ENCODE results near the gene ADGRV1.
"Not testable (repeated sequence)": the region's sequence is repeated elsewhere in the genome, so short reads cannot be mapped to it uniquely, and the experiment has no call there.

The ADGRV1 gene

GRCh38 chr5:90813392-90813791 is 254.8 kb downstream of the ADGRV1 start:
- no peak for DNase-seq (ENCODE audit: low read depth)

- not testable (repeated sequence) for DNase-seq (ENCODE audit: low read depth)
Measured at GRCh38 chr5:90822062-90822461, 263.5 kb downstream of the ADGRV1 start.

- DNase-seq (ENCODE audit: low read depth) = no peak
Measured at GRCh38 chr5:90824436-90824835, 265.8 kb downstream of the ADGRV1 start.

- no peak for DNase-seq (ENCODE audit: low read depth)
Measured at GRCh38 chr5:90830058-90830457, 271.5 kb downstream of the ADGRV1 start.

- DNase-seq (ENCODE audit: low read depth) = no peak
Measured at GRCh38 chr5:90833753-90834152, 275.2 kb downstream of the ADGRV1 start.

GRCh38 chr5:90834711-90835110 is 276.1 kb downstream of the ADGRV1 start:
- no peak for DNase-seq (ENCODE audit: low read depth)

- no peak for DNase-seq (ENCODE audit: low read depth)
Measured at GRCh38 chr5:90843443-90843842, 284.8 kb downstream of the ADGRV1 start.

- DNase-seq (ENCODE audit: low read depth) = no peak
Measured at GRCh38 chr5:90844931-90845330, 286.3 kb downstream of the ADGRV1 start.

GRCh38 chr5:90845723-90846554 is 287.3 kb downstream of the ADGRV1 start:
- no peak for DNase-seq (ENCODE audit: low read depth)

- not testable (repeated sequence) for DNase-seq (ENCODE audit: low read depth)
Measured at GRCh38 chr5:90847606-90848005, 289.0 kb downstream of the ADGRV1 start.

- DNase-seq (ENCODE audit: low read depth) = no peak
Measured at GRCh38 chr5:90849939-90850338, 291.3 kb downstream of the ADGRV1 start.

- no peak for DNase-seq (ENCODE audit: low read depth)
Measured at GRCh38 chr5:90852531-90852930, 293.9 kb downstream of the ADGRV1 start.

GRCh38 chr5:90853750-90854149 is 295.2 kb downstream of the ADGRV1 start:
- DNase-seq (ENCODE audit: low read depth) = no peak

GRCh38 chr5:90854169-90854568 is 295.6 kb downstream of the ADGRV1 start:
- DNase-seq (ENCODE audit: low read depth) = no peak

- no peak for DNase-seq (ENCODE audit: low read depth)
Measured at GRCh38 chr5:90855296-90856010, 296.9 kb downstream of the ADGRV1 start.

GRCh38 chr5:90861843-90862586 is 303.4 kb downstream of the ADGRV1 start:
- DNase-seq (ENCODE audit: low read depth) = no peak

- no peak for DNase-seq (ENCODE audit: low read depth)
Measured at GRCh38 chr5:90865180-90865579, 306.6 kb downstream of the ADGRV1 start.

GRCh38 chr5:90866333-90866732 is 307.7 kb downstream of the ADGRV1 start:
- DNase-seq (ENCODE audit: low read depth) = peak; percentile 22

GRCh38 chr5:90866915-90867731 is 308.5 kb downstream of the ADGRV1 start:
- DNase-seq (ENCODE audit: low read depth) = peak; percentile 4

GRCh38 chr5:90868799-90869198 is 310.2 kb downstream of the ADGRV1 start:
- DNase-seq (ENCODE audit: low read depth) = no peak

- DNase-seq (ENCODE audit: low read depth) = no peak
Measured at GRCh38 chr5:90871391-90871991, 312.9 kb downstream of the ADGRV1 start.

Measured in EH (cell line).